Measurements from ENCODE around the gene PROM1.

DNA sequence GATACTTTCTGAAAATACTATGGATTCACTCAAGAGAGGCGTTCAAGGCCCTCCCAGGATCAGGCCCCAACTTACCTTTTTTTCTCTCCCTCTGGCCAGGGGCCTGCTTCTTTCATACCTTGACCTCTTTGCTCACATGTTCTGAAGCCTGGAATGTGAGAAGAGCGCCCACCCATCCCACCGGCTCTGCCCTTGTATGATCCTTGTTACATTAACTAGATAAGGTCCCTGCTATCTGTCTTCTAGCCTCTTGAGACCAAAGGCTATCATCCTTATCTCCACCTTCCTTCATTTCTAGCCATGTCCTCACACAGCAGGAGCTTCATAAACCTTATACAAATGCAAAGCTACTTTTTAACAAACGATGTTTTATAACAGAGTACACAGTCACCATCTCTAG lies 45.9 kb downstream of the PROM1 start:
- TF ChIP-seq POLR2A (IDR thresholded peaks at IDR 0.05; ENCODE audit: borderline replicate concordance, extremely low read depth, insufficient read depth, insufficient read length) (no peak), CBX3 (IDR thresholded peaks at IDR 0.05; ENCODE audit: low read depth) (no peak), EZH2 (IDR thresholded peaks at IDR 0.05) (no peak), SIN3A (IDR thresholded peaks at IDR 0.05; ENCODE audit: low read depth) (no peak), POLR2AphosphoS5 (IDR thresholded peaks at IDR 0.05; ENCODE audit: low read depth, low read length) (no peak)
- TF ChIP-seq, protein P1, sequence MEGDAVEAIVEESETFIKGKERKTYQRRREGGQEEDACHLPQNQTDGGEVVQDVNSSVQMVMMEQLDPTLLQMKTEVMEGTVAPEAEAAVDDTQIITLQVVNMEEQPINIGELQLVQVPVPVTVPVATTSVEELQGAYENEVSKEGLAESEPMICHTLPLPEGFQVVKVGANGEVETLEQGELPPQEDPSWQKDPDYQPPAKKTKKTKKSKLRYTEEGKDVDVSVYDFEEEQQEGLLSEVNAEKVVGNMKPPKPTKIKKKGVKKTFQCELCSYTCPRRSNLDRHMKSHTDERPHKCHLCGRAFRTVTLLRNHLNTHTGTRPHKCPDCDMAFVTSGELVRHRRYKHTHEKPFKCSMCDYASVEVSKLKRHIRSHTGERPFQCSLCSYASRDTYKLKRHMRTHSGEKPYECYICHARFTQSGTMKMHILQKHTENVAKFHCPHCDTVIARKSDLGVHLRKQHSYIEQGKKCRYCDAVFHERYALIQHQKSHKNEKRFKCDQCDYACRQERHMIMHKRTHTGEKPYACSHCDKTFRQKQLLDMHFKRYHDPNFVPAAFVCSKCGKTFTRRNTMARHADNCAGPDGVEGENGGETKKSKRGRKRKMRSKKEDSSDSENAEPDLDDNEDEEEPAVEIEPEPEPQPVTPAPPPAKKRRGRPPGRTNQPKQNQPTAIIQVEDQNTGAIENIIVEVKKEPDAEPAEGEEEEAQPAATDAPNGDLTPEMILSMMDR (IDR thresholded peaks at IDR 0.05 in 2 of 3, conservative IDR thresholded peaks at IDR 0.05 in 1 of 3; ENCODE audit: borderline replicate concordance in 1 of 3, insufficient read depth in 1 of 3, low read depth in 2 of 3, low read length in 2 of 3): no peak
- TF ChIP-seq, protein P2, sequence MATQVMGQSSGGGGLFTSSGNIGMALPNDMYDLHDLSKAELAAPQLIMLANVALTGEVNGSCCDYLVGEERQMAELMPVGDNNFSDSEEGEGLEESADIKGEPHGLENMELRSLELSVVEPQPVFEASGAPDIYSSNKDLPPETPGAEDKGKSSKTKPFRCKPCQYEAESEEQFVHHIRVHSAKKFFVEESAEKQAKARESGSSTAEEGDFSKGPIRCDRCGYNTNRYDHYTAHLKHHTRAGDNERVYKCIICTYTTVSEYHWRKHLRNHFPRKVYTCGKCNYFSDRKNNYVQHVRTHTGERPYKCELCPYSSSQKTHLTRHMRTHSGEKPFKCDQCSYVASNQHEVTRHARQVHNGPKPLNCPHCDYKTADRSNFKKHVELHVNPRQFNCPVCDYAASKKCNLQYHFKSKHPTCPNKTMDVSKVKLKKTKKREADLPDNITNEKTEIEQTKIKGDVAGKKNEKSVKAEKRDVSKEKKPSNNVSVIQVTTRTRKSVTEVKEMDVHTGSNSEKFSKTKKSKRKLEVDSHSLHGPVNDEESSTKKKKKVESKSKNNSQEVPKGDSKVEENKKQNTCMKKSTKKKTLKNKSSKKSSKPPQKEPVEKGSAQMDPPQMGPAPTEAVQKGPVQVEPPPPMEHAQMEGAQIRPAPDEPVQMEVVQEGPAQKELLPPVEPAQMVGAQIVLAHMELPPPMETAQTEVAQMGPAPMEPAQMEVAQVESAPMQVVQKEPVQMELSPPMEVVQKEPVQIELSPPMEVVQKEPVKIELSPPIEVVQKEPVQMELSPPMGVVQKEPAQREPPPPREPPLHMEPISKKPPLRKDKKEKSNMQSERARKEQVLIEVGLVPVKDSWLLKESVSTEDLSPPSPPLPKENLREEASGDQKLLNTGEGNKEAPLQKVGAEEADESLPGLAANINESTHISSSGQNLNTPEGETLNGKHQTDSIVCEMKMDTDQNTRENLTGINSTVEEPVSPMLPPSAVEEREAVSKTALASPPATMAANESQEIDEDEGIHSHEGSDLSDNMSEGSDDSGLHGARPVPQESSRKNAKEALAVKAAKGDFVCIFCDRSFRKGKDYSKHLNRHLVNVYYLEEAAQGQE (IDR thresholded peaks at IDR 0.05; ENCODE audit: low read depth): no peak
- TF ChIP-seq, protein P3, sequence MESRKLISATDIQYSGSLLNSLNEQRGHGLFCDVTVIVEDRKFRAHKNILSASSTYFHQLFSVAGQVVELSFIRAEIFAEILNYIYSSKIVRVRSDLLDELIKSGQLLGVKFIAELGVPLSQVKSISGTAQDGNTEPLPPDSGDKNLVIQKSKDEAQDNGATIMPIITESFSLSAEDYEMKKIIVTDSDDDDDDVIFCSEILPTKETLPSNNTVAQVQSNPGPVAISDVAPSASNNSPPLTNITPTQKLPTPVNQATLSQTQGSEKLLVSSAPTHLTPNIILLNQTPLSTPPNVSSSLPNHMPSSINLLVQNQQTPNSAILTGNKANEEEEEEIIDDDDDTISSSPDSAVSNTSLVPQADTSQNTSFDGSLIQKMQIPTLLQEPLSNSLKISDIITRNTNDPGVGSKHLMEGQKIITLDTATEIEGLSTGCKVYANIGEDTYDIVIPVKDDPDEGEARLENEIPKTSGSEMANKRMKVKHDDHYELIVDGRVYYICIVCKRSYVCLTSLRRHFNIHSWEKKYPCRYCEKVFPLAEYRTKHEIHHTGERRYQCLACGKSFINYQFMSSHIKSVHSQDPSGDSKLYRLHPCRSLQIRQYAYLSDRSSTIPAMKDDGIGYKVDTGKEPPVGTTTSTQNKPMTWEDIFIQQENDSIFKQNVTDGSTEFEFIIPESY (IDR thresholded peaks at IDR 0.05; ENCODE audit: extremely low read depth, insufficient replicate concordance, low read length): no peak

Measured in HCT116 (cell line).